GM19397 (cell line): ENCODE results near the gene NR6A1.

ENCODE experiments used
- ATAC-seq: cut with Tn5 transposase; IDR thresholded peaks from one replicate; pipeline ENCODE4 v1.9.1; 2021; ENCODE audit warnings: mild to moderate bottlenecking, moderate library complexity; ENCODE audit not compliant: unreplicated experiment

NR6A1 gene

DNA sequence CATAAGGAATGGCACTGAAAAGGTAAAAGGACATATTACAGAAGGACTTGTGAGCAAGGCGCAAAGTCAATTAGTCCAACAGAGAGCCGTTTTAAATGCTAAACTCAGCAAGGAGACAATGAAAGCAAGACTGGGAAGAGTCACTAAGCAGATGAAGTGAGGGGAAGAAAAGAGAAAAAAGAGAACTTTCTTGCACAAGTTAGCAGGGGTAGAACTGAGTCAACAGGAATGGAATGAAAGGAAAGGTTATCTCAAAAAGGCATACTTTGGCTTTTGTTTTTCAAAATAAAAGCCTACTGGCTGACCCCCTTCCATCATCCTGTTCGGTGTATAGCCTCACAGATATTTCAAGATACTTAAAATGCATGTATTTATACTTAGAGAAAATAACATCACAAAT is 75.0 kb downstream of the NR6A1 start:
- ATAC-seq = no peak

DNA sequence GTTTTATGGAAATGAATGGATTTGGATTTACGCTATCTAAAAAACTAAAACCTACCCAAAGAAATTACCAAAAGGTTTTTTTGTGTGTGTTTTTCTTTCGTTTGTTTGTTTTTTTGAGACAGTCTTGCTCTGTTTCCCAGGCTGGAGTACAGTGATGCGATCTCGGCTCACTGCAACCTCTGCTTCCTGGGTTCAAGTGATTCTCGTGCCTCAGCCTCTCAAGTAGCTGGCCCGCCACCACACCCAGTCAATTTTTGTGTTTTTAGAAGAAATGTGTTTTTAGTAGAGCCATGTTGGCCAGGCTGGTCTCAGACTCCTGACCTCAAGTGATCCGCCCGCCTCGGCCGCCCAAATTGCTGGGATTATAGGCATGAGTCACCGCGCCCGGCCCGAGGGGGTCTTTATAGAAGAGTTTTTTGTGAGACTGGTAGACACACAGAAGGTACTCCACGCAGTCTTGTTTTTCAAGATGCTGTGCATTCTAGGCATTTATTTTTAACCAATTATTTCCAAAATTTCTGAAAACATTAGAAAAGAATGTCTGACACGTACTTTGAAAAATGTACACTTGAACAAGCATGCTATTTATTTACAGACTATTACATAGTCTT is 75.7 kb downstream of the NR6A1 start:
- no peak for ATAC-seq

DNA sequence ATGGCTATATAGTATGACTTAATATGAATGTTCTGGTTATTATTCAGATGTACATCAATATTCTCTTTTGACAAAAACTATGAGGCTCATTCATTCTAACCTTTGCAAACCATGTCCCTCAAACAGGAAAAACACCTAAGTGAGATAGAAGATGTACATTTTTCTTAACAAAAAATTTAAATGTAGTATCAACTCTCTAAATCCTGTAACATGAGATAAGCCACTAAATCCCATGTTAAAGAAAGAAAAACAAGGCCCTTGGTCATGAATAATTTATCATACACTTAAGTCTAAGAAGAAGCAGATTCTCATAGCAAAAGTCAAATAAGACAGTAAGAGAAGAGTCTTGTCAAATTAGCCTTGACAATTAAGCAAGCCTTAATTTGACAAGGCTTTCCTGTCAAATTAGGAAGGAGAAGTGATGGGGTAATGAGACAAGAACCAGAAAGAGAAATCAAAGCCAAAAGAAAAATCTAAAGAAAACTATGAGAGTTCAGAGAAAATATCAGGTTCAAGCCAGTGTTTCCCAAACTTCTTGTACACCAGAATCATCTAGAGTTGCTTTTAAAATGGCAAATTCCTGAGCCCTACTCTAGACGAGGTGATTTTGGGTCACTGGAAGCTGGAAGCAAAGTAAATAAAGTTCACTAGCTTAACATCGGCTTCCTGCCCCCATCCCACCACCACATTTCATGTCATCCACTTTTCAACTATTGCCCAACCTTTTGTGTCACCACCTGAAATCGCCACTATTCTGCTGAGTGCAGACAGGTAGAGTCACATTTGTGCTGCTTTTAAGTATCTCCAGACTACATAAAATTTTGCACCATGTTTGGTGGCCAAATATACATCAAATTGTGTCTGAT is 76.5 kb downstream of the NR6A1 start:
- ATAC-seq = no peak

DNA sequence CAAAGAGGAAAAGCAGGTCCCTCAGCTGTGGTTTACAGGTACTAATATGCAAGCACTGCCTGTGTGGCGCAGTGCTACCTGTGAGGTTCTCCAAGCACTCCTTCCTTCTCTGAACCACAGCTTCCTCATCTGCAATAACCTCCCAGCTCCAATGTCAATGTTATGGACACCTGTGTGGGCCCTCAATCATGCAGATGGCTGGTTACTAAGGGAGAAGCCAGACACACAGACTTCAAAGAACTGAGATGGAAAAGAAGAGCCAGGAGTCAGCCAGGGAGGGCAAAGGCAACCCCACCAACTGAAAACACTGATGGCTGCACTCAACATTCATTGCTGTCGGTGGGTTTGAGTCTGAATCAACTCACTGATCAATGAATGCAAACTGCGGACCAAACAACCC is 77.7 kb downstream of the NR6A1 start:
- ATAC-seq = no peak

DNA sequence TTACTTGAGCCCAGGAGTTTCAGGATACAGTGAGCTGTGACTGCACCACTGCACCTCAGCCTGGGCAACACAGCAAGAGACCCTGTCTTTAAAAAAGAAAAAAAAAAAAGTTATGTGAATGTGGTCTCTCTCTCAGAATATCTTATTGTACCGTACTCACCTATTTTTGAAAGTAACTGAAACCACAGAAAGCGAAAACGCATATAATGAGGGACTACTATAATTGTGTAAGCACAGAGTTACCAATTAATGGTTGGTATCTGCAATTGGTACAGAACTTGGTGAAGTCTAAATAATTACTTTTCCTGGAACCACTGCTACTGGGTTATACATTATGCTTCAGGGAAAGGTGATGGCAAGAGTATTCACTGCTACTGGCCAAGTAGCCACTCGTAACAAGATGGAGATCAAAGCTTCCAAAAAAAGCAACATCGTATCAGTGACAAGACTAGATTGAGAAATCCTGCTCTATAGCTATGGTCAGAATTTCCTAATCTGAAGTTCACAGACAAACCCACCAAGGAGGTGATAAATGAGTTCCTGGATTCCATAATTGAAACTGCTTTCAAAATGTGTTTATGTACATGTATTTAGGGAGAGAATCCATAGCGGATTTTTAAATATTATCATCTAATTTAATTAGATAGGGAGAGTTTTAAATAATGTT is 82.7 kb downstream of the NR6A1 start:
- ATAC-seq = no peak

DNA sequence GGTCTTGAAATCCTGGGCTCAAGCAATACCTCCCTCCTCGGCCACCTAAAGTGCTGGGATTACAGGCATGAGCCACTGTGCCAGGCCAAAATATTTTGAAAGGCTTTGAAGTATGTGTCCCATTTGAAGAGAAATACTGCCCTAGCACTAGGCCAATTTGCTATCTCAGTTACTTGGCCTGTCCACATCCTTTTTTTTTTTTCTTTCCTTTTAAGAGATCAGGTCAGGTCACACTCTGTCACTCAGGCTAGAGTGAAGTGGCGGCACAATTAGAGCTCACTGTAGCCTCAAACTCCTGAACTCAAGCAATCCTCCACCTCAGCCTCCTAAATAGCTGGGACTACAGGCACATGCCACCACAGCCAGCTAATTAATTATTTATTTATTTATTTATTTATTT is 84.2 kb downstream of the NR6A1 start:
- no peak for ATAC-seq

DNA sequence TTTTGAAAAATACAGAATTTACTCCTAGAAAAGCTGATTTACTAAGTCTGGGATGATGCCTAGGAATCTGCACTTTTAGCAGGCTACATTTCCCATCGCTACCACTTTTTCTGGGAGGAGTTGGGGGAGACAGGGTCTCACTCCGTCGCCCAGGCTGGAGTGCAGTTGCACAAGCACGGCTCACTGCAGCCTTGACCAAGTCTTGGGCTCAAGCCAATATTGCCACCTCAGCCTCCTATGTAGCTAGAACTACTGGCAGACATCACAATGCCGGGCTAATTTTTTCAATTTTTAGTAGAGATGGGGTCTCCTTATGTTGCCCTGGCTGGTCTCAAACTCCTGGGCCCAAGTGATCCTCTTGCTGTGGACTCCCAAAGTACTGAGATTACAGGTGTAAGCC is 85.9 kb downstream of the NR6A1 start:
- no peak for ATAC-seq

DNA sequence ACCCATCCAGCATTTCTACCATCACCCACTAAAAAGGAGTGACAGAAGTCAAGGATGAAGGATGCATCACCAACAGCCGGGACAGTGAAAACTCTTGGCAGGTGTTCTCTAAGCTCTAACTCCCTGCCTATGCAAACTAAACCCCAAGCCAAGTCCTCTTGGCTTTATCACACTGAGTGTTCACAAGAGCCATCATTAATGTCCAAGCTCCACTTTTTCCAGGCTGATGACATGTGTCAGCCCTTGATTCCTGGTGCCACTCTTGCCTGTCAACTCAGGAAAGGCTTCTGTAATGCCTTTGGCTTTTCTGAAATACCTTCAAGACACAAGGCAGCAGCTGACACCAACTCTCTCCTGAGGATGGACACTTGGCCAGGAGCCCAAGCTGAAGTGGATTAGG is 86.9 kb downstream of the NR6A1 start:
- ATAC-seq = no peak

DNA sequence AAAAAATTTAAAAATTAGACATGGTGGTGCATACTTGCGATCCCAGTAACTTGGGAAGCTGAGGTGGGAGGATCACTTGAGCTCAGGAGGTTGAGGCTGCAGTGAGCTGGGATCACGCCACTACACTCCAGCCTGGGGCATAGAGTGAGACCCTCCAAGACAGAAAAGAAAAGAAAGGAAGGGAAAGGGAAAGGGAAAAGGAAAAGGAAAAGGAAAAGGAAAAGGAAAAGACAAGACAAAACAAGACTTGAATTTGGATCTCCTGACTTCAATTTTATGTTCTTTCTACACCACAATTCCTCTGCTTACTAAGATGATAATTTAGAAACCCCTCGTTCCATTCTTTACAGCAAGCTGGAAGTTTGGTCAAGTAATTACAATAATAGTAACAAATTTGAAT is 88.1 kb downstream of the NR6A1 start:
- no peak for ATAC-seq

DNA sequence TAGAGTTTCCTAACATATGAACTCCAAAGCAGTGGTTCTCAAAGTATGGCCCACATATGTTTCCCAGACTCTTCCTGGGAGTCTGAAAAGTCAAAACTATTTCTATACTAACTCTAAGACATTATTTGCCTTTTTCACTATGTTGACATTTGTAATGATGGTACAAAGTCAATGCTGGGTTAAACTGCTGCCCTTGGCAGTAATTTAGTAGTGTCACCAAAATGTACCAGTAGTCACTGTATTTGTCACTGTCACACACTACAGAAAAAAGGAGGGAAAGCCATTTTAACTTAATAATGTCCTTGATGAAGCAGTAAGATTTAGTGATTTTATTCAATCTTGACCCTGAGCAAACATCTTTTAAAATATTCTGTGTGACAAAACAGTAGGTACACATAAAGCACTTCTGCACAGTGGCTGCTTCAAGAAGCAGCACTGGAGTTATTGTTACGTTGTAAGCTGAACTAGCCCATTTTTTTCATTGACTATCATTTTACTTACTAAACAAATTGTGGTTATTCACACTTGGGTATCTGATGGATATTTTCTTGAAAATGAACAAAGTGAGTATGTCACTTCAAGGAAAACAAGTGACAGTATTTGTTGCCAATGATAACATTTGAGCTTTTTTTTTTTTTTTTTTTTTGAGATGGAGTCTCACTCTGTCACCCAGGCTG is 90.3 kb downstream of the NR6A1 start:
- no peak for ATAC-seq

DNA sequence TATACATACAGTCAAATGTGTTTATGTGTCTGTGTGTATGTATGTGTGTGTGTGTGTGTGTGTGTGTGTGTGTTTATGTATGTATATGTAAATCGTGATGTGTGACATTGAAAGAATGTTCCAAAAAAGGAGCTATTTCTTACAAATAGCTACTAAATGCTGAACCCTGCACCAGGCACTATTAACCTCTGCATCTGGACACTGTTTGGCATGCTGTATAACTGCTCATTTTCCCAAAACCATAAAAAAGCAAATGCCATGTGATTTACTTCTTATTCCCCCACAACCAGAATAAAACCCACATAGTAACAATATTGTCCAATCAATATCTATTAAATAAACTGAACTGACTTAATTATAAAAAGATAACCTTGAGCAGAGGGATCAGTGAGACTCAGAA is 91.1 kb downstream of the NR6A1 start:
- no peak for ATAC-seq

DNA sequence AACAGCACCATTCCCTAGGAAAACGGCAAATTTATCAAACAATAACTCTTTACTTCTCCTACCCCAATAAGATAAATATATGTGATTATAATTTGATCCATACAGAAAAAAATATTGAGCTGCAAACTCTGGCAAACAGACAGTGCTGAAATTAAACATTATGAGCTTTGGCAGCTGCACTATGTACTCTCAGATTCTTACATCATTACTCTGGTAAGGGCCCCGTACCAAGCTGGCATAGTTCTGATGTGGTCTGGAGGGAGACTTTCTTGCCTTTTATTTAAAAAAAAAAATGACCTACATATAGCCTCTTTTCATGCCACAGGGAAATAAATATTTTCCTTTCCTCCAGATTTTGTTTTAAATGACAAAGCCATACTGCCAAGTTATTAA is 95.0 kb downstream of the NR6A1 start:
- ATAC-seq = no peak

DNA sequence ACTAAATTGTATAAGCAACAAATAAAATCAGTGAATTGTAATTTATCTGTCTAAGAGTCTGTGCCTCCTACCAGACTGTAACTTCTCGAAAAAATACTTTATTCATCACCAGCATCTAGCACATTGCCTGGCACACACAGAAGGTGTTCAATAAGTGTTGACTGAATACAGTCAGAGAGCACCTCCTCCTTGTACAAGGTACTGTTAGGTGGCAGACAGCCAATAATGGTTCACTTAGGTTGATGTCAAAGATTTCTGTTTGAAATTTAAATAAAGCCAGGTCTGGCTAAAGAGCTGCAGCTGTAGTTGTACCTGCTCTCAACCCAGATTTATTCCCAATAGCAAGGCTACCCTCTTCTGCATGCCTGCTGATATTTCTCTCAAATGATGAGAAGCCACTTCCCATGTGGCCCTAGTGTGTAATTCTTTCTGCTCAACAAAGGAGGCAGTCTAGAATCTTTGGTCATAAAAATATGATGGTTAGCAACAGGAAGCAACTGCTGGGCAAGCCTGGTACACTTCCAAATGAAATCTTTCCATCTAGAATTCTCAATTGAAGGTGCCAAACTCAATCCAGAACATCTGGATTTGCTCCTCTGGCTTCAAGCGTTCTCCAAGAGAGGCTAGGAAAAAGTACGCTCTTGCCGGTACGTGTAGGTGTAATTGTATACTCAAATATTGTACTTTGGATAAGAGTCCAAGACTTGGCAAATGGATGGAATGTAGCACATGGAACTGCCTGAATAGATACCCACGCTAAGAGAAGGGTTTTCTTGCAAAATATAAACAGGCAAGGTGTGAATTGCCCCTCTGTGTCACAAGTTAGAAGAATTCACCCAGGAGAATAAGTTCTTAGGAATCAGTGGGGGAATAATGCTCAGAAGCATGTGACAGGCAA is 95.6 kb downstream of the NR6A1 start:
- no peak for ATAC-seq

DNA sequence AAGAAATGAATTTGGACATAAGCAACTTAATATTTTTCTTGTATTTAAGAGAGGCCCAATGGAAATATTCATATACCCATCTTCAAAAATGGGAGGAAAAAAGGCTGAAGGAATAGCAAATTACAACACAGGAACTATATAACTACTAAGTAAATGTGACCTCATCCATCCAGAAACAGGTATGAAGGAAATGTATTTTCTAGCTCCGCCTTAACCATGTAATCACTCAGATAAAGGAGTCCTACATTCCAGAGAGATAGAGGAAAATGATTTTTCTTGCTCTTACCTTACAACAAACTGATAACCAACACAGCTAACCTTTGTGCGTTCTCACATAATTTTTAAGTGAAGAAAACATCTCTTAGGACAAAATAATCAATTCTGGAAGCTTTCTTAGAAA is 96.5 kb downstream of the NR6A1 start:
- ATAC-seq = no peak

DNA sequence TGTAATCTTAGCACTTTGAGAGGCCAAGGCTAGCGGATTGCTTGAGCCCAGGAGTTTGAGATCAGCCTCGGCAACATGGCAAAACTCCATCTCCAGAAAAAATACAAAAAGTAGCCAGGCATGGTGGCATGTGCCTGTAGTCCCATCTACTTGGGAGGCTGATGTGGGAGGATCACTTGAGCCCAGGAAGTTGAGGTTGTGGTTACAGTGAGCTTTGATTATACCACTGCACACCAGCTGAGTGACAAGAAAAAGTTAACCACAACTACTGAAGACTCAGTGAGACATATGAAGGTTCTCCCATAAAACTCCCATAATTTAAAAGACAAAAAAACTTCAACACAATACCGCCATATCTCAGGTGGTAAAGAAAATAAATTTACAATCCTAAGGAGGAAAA is 98.0 kb downstream of the NR6A1 start:
- ATAC-seq = no peak

DNA sequence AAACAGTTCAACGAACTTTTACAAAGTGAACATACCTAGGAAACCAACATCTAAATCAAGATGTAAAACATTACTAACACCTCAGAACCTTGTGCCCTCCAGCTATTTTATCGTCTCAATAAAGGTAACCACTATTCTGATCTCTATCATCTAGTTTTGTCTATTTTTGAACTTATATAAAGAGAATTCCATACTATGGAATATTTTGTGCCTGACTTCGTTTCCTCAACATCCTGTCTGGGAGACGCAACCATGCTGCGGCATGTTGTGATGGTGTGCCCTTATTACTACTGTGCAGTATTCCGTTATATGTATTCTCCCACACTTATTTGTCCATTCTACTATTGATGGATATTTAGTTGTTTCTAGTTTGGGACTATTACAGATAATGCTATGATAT is 99.2 kb downstream of the NR6A1 start:
- no peak for ATAC-seq

DNA sequence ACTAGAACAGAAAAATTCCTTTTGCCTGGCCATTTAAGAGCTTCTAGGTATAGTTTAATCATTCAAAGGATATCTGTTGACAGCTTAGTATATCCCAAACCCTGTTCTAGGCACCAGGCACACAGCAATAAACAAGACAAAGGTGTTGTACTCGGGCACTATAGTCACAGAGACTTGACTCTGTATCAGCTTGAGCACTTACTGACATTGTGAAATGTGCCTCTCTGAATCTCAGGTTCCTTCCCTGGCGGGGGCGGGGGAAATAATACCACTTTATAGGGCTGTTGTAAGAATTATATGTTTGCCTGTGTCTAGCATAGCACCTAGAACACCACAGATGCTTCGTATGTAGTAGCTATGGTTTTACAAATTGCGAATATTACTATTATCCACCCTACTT is 104.5 kb downstream of the NR6A1 start:
- no peak for ATAC-seq

DNA sequence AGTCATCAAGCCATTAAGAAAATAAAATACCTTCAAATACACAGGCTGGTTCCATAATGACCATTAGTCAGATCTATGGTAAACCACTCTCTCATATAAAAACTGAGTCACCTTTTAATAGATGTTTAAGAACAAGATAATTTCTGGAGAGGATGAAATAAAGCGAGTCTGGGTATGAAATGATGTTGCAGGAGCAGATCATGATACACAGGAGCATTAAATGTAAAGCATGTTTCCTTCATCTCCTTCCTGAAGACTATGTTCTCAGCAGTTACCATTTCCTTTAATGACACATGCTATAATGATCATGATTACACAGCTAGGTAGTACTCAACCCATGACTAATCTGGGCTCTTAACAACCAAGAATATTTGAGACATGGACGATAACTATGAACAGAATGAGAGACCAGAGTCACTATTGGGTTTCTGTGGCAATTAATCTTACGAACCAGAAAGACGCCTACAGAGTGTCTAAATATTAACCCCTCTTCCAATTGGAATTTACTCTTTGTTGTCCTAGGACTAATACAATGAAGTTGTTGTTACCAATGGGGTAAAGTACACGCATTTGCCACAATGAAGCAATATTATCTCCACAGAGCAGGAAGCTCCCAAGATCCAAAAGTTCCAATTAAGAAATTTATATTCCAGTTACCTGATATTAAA is 105.6 kb downstream of the NR6A1 start:
- ATAC-seq = no peak

DNA sequence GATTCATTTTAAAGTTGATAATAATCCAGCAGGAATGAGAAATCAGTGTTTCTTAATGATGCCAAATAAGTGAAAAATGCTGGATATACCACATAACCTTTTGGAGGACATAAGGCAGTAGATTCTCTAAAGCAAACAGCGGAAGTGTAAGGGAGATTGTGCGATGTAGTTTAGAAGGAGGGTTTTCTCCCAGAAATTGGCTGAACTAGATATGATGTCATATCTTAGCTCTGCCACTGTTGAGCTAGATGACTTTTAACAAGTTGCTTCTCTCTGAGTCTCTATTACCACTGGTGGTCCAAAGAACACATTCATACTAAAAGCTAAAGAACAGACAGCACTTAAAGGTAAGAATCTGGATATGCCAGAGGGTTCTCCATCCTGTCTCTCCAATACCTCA is 107.0 kb downstream of the NR6A1 start:
- no peak for ATAC-seq
